Kidney (tissue), 14 donors: ENCODE results near the gene ZNF236. TPM values are rescaled to one million over a fixed set of nuclear protein-coding genes. Genes with fewer than 3 reads are reported as not detected.
A peak's percentile ranks its signal among the peaks of the same experiment; 100 is the strongest.

Experiments used
- DNase-seq, 5 donors: peaks; one replicate each; pipeline ENCODE4 v3.0.0-alpha.2; 2013 to 2020
- FAIRE-seq: peaks from 2 replicates; lab custom pipeline; 2012; peaks lifted over from hg19 to GRCh38; lab: Jason Lieb, UNC
- H3K27ac ChIP-seq, 2 donors: one replicate each; pipeline ENCODE4 v1.7.0; 2013; ENCODE audit warnings: low read depth in 2 of 2, low read length in 2 of 2, inconsistent platforms in 1 of 2
- H3K27me3 ChIP-seq: one replicate; pipeline ENCODE4 v1.7.1; 2013; ENCODE audit warnings: low read length, inconsistent platforms; ENCODE audit not compliant: control insufficient read depth, insufficient read depth
- H3K36me3 ChIP-seq, 3 donors: one replicate each; pipeline versions ENCODE4 v1.7.0 to v1.7.1; 2013; ENCODE audit warnings: low read length in 3 of 3, control low read depth in 1 of 3, inconsistent platforms in 1 of 3; ENCODE audit not compliant: insufficient read depth in 3 of 3, control insufficient read depth in 2 of 3
- H3K4me1 ChIP-seq, 3 donors: one replicate each; pipeline versions ENCODE4 v1.7.0 to v1.7.1; 2013; ENCODE audit warnings: low read length in 3 of 3, inconsistent platforms in 1 of 3, low read depth in 1 of 3; ENCODE audit not compliant: control insufficient read depth in 2 of 3, insufficient read depth in 2 of 3
- H3K4me3 ChIP-seq, 3 donors: one replicate each; pipeline versions ENCODE4 v1.7.0 to v1.8.1; 2013; ENCODE audit warnings: low read length in 3 of 3, control low read depth in 1 of 3, inconsistent platforms in 1 of 3
- H3K9ac ChIP-seq, 3 donors: one replicate each; pipeline versions ENCODE4 v1.7.0 to v1.7.1; 2013; ENCODE audit warnings: low read length in 3 of 3, control low read depth in 1 of 3, inconsistent platforms in 1 of 3
- H3K9me3 ChIP-seq, 3 donors: one replicate each; pipeline versions ENCODE4 v1.7.0 to v1.7.1; 2013; ENCODE audit warnings: low read length in 3 of 3, control low read depth in 1 of 3, inconsistent platforms in 1 of 3; ENCODE audit not compliant: control insufficient read depth in 2 of 3, insufficient read depth in 1 of 3
- CTCF ChIP-seq: IDR thresholded peaks from 3 replicates; pipeline ENCODE4 v1.5.1; 2012; ENCODE audit warnings: mild to moderate bottlenecking, moderate library complexity, borderline replicate concordance; ENCODE audit not compliant: insufficient read depth; ENCODE audit errors: extremely low read depth
- intact Hi-C: fragments of 100-400 bp; cut with DNase I; formaldehyde crosslinking; loops from one replicate; pipeline ENCODE4 v1.11.1; 2022
- polyA plus RNA-seq: library from polyadenylated mRNA; stranded (reverse); fragments of 350-450 nt; fragmentation: Illumina TruSeq; extraction: RNeasy Lipid Tissue Mini Kit (QIAGEN cat#74804); gene quantifications from one replicate; pipeline ENCODE4 v1.2.3, GENCODE V29; 2014; ENCODE audit warnings: low read depth, low replicate concordance; ENCODE audit not compliant: insufficient read depth
- total RNA-seq: library from RNA; stranded (reverse); fragmentation: NEBNext Ultra II Directional; extraction: Animal tissue kit (Norgen Biotek cat#: 25700); gene quantifications from one replicate; pipeline ENCODE4 v1.2.1, GENCODE V29; 2021
- donor health status: control.
- donor health status: control.
- donor health status: control.
- donor health status: control.
- donor health status: control.
- donor health status: DM: yes; HTN: yes; CAD: no.
- donor health status: Normal renal cell carcinoma (clear cell type).

Gene ZNF236
- total and polyA plus RNA-seq, 2 donors from 2014 or later: 1.1 to 18.6 TPM

DNA sequence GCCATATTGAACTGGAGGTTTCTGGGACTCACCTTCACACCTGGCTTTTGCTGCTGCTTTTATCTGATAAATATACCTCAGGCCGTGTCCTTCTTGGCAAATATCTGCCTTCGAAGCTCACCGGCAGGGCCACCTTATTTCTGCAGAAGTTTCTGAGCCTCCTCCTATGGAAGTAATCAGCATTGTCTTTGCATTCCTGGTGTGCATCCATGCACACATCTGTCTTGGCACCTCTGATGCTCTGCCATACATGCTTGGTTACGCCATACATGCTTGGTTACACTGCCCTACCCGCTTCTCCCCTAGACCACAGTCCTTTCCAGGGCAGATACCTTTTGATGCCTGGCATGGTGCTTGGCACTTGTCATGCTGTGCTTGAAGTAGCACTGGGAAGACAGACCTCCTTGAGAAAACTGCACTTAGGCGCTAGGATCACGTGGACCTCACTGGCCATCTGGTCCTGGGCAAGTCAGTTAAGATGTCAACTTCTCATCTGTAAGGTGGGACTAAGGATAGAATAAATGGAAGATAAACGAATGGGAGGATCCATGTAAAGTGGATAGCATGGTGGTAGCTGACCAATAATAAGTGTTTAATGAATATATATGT, 66.8 kb downstream of the ZNF236 start:
- peaks cover 0 to 8% (median 6%) of the 10 kb centered on the region in 3 donors for H3K36me3 ChIP-seq
- H3K4me1 ChIP-seq: no peaks in the 10 kb centered on the region
- no peak overlapping the region for H3K27ac ChIP-seq
- no peak overlapping the region for H3K4me3 ChIP-seq
- FAIRE-seq: no peak
- intact Hi-C loops: no loop called here
- H3K27me3 ChIP-seq: no peaks in the 10 kb centered on the region
- H3K9me3 ChIP-seq: no peaks in the 10 kb centered on the region
- DNase-seq: peak in 1 of 5 donors; percentile 8
- TF ChIP-seq CTCF: no peak
- H3K9ac ChIP-seq: no peak overlapping the region

GRCh38 chr18:76892832-76893231, 70.5 kb downstream of the ZNF236 start:
- intact Hi-C loops: no loop called here
- no peak overlapping the region for H3K27ac ChIP-seq
- H3K9ac ChIP-seq: no peak overlapping the region
- no peak for DNase-seq
- peaks cover 0 to 7% (median 0%) of the 10 kb centered on the region in 3 donors for H3K9me3 ChIP-seq
- H3K27me3 ChIP-seq: no peaks in the 10 kb centered on the region
- FAIRE-seq: no peak
- no peaks in the 10 kb centered on the region for H3K4me1 ChIP-seq
- TF ChIP-seq CTCF: no peak
- peaks cover 27 to 32% (median 31%) of the 10 kb centered on the region in 3 donors for H3K36me3 ChIP-seq
- no peak overlapping the region for H3K4me3 ChIP-seq

- Histone ChIP-seq H3K4me1 (no peaks in the 10 kb centered on the region), H3K27ac (no peak overlapping the region), H3K27me3 (no peaks in the 10 kb centered on the region), H3K4me3 (no peak overlapping the region), H3K9ac (no peak overlapping the region), H3K9me3 (peaks cover 0 to 7% (median 0%) of the 10 kb centered on the region in 3 donors), H3K36me3 (peaks cover 27 to 36% (median 33%) of the 10 kb centered on the region in 3 donors)
- intact Hi-C loops: no loop called here
- DNase-seq: peak in 1 of 5 donors; percentile 7
- TF ChIP-seq CTCF: no peak
- no peak for FAIRE-seq
Measured at GRCh38 chr18:76894566-76895346, 72.4 kb downstream of the ZNF236 start.
